Measurements from ENCODE around the gene GNS. TPM values are rescaled to one million over a fixed set of nuclear protein-coding genes. Genes with fewer than 3 reads are reported as not detected.

GNS gene
- total RNA-seq, 1 donor from 2014 or later, result 80.2 TPM

GRCh38 chr12:64767495-64767894 is 8.3 kb upstream of the GNS start:
- Mint-ChIP-seq H3K4me3 (ENCODE audit: unreplicated experiment) (no peak overlapping the region), H3K27me3 (ENCODE audit: unreplicated experiment) (peaks cover 3% of the 10 kb centered on the region), H3K27ac (ENCODE audit: unreplicated experiment) (no peak overlapping the region), H3K4me1 (ENCODE audit: unreplicated experiment) (no peaks in the 10 kb centered on the region), H3K36me3 (ENCODE audit: low read depth, unreplicated experiment) (no peaks in the 10 kb centered on the region), H3K9me3 (ENCODE audit: unreplicated experiment) (no peaks in the 10 kb centered on the region)
- TF ChIP-seq, protein P1, sequence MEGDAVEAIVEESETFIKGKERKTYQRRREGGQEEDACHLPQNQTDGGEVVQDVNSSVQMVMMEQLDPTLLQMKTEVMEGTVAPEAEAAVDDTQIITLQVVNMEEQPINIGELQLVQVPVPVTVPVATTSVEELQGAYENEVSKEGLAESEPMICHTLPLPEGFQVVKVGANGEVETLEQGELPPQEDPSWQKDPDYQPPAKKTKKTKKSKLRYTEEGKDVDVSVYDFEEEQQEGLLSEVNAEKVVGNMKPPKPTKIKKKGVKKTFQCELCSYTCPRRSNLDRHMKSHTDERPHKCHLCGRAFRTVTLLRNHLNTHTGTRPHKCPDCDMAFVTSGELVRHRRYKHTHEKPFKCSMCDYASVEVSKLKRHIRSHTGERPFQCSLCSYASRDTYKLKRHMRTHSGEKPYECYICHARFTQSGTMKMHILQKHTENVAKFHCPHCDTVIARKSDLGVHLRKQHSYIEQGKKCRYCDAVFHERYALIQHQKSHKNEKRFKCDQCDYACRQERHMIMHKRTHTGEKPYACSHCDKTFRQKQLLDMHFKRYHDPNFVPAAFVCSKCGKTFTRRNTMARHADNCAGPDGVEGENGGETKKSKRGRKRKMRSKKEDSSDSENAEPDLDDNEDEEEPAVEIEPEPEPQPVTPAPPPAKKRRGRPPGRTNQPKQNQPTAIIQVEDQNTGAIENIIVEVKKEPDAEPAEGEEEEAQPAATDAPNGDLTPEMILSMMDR (IDR thresholded peaks at IDR 0.05; ENCODE audit: unreplicated experiment), result no peak
- no peak for DNase-seq (ENCODE audit: low spot score)

DNA sequence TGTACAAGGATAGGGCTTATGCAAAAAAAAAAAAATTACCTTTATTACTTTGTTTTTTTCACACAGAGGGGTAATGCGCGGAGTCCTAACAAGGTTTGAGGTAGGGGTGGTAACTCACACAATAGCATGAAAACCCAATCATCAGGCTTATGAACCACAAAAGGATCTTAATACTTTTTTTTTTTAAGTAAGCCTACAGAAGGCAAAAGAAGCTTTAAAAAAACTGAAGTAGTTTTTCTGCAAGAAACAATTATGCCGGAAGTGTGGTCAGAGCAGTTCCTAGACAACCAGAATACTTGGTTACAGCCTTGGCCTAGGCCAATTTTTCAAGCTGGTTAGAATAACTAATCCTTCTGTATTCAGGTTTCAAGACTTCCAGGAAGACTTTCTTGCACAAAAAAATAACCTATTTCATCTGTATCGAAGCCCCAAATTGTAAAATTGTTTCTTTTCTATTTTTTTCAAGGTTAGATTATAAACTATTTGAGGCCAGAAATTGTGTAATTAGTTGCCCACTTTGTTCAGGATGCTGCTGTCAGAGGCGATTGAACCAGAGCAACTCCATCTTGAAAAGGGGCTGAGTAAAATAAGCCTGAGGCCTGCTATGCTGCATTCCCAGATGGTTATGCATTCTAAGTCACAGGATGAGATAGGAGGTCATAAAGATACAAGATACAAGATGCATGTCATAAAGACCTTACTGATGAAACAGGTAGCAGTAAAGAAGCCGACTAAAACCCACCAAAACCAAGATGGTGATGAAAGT is 1.8 kb upstream of the GNS start:
- H3K4me3 Mint-ChIP-seq (ENCODE audit: unreplicated experiment), result no peak overlapping the region
- no peak overlapping the region for H3K27ac Mint-ChIP-seq (ENCODE audit: unreplicated experiment)
- no peak for DNase-seq (ENCODE audit: low spot score)
- TF ChIP-seq, protein P1 (IDR thresholded peaks at IDR 0.05; ENCODE audit: unreplicated experiment), result no peak
- peaks cover 4% of the 10 kb centered on the region for H3K36me3 Mint-ChIP-seq (ENCODE audit: low read depth, unreplicated experiment)
- peaks cover 17% of the 10 kb centered on the region for H3K4me1 Mint-ChIP-seq (ENCODE audit: unreplicated experiment)
- H3K27me3 Mint-ChIP-seq (ENCODE audit: unreplicated experiment), result no peaks in the 10 kb centered on the region
- no peaks in the 10 kb centered on the region for H3K9me3 Mint-ChIP-seq (ENCODE audit: unreplicated experiment)

DNA sequence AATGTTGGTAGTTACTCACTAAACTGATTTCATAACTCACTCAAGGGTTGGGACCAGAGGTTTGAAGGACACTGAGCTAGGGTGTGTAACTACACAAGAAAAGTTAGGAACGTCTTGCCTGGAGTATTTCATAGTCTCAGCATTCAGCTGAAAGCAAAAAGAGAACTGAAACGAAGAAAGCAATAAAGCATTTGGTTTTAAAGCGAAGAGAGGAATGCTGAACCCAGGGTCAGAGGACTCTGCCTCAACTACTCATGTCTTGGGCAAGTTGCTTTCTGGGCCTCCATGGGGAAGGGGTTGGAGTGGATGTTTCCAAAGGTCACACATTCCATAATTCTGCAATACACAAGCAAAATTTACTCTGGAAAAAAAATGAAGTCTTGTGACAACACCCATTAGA is 1.4 kb downstream of the GNS start:
- Mint-ChIP-seq H3K27me3 (ENCODE audit: unreplicated experiment) (no peaks in the 10 kb centered on the region), H3K4me3 (ENCODE audit: unreplicated experiment) (peak overlapping the region; percentile 17), H3K4me1 (ENCODE audit: unreplicated experiment) (peaks cover 27% of the 10 kb centered on the region), H3K27ac (ENCODE audit: unreplicated experiment) (no peak overlapping the region), H3K9me3 (ENCODE audit: unreplicated experiment) (no peaks in the 10 kb centered on the region), H3K36me3 (ENCODE audit: low read depth, unreplicated experiment) (peaks cover 14% of the 10 kb centered on the region)
- no peak for DNase-seq (ENCODE audit: low spot score)
- TF ChIP-seq, protein P1 (IDR thresholded peaks at IDR 0.05; ENCODE audit: unreplicated experiment), result no peak

- Mint-ChIP-seq H3K4me1 (ENCODE audit: unreplicated experiment) (peaks cover 31% of the 10 kb centered on the region), H3K27me3 (ENCODE audit: unreplicated experiment) (no peaks in the 10 kb centered on the region), H3K27ac (ENCODE audit: unreplicated experiment) (no peak overlapping the region), H3K36me3 (ENCODE audit: low read depth, unreplicated experiment) (peaks cover 14% of the 10 kb centered on the region), H3K9me3 (ENCODE audit: unreplicated experiment) (no peaks in the 10 kb centered on the region), H3K4me3 (ENCODE audit: unreplicated experiment) (no peak overlapping the region)
- DNase-seq (ENCODE audit: low spot score), result no peak
- TF ChIP-seq, protein P1 (IDR thresholded peaks at IDR 0.05; ENCODE audit: unreplicated experiment), result no peak
Observed at GRCh38 chr12:64756376-64756775, 2.8 kb downstream of the GNS start.

- Mint-ChIP-seq H3K27me3 (ENCODE audit: unreplicated experiment) (peaks cover 1% of the 10 kb centered on the region), H3K36me3 (ENCODE audit: low read depth, unreplicated experiment) (peaks cover 19% of the 10 kb centered on the region), H3K4me1 (ENCODE audit: unreplicated experiment) (peaks cover 21% of the 10 kb centered on the region), H3K27ac (ENCODE audit: unreplicated experiment) (no peak overlapping the region), H3K9me3 (ENCODE audit: unreplicated experiment) (no peaks in the 10 kb centered on the region), H3K4me3 (ENCODE audit: unreplicated experiment) (no peak overlapping the region)
- DNase-seq (ENCODE audit: low spot score), result no peak
- TF ChIP-seq, protein P1 (IDR thresholded peaks at IDR 0.05; ENCODE audit: unreplicated experiment), result no peak
Observed at GRCh38 chr12:64753427-64753826, 5.8 kb downstream of the GNS start.
